GM23338 (cell line): ENCODE results near the gene REEP5. TPM values are rescaled to one million over a fixed set of nuclear protein-coding genes. Genes with fewer than 3 reads are reported as not detected.

ENCODE experiments used
- ATAC-seq: fragments of 200-7000 bp; cut with Tn5 transposase; 3 replicates; pipeline ENCODE4 v1.9.1; 2020
- DNase-seq: peaks from one replicate; pipeline ENCODE4 v3.0.0-alpha.2; 2015; ENCODE audit warnings: low spot score
- H2AFZ ChIP-seq: fragments of 200-600 bp; sonication (generic); 2 replicates; pipeline ENCODE4 v1.8.0; 2016; ENCODE audit warnings: antibody characterized with exemption, mild to moderate bottlenecking, moderate library complexity
- H3F3A ChIP-seq: fragments of 200-600 bp; sonication (generic); replicated peaks from 2 replicates; pipeline ENCODE4 v1.8.0; 2017; ENCODE audit warnings: antibody characterized with exemption, mixed run types, low read depth
- H3K27ac ChIP-seq: fragments of 200-600 bp; sonication (generic); 2 replicates; pipeline ENCODE4 v1.6.1; 2016; ENCODE audit warnings: low read depth
- H3K27me3 ChIP-seq: fragments of 200-600 bp; sonication (generic); 2 replicates; pipeline ENCODE4 v1.8.0; 2016; ENCODE audit warnings: mild to moderate bottlenecking, mixed run types, moderate library complexity; ENCODE audit not compliant: insufficient read depth
- H3K36me3 ChIP-seq: fragments of 200-600 bp; sonication (generic); 2 replicates; pipeline ENCODE4 v1.8.0; 2016; ENCODE audit warnings: mild to moderate bottlenecking; ENCODE audit not compliant: insufficient read depth
- H3K4me1 ChIP-seq: fragments of 200-600 bp; sonication (generic); 2 replicates; pipeline ENCODE4 v1.8.0; 2016; ENCODE audit warnings: mild to moderate bottlenecking, moderate library complexity; ENCODE audit not compliant: insufficient read depth
- H3K4me2 ChIP-seq: fragments of 200-600 bp; sonication (generic); 2 replicates; pipeline ENCODE4 v1.7.1; 2017; ENCODE audit warnings: mixed run types
- H3K4me3 ChIP-seq: fragments of 200-600 bp; sonication (generic); 2 replicates; pipeline ENCODE4 v1.6.1; 2016; ENCODE audit warnings: mixed run types
- H3K79me2 ChIP-seq: fragments of 200-600 bp; sonication (generic); replicated peaks from 2 replicates; pipeline ENCODE4 v1.8.0; 2017; ENCODE audit warnings: mild to moderate bottlenecking; ENCODE audit not compliant: insufficient read depth
- H3K9me2 ChIP-seq: fragments of 200-600 bp; sonication (generic); 2 replicates; pipeline ENCODE4 v1.8.0; 2017; ENCODE audit not compliant: insufficient read depth
- H4K20me1 ChIP-seq: fragments of 200-600 bp; sonication (generic); replicated peaks from 2 replicates; pipeline ENCODE4 v1.8.0; 2017; ENCODE audit warnings: mild to moderate bottlenecking; ENCODE audit not compliant: insufficient read depth
- H3K27ac Mint-ChIP-seq: 2 replicates; pipeline ENCODE4 v1.8.0; 2020; ENCODE audit warnings: inconsistent platforms, mild to moderate bottlenecking, moderate library complexity, mixed read lengths
- H3K27me3 Mint-ChIP-seq: 3 replicates; pipeline ENCODE4 v1.8.0; 2022; ENCODE audit warnings: low read depth, mild to moderate bottlenecking, moderate library complexity, mixed read lengths, inconsistent platforms; ENCODE audit not compliant: insufficient read depth, poor library complexity
- H3K36me3 Mint-ChIP-seq: 3 replicates; pipeline ENCODE4 v1.8.0; 2021; ENCODE audit warnings: low read depth, mild to moderate bottlenecking, inconsistent platforms, moderate library complexity, mixed read lengths
- H3K4me1 Mint-ChIP-seq: 3 replicates; pipeline ENCODE4 v1.8.0; 2020; ENCODE audit warnings: mild to moderate bottlenecking, inconsistent platforms, mixed read lengths
- H3K4me3 Mint-ChIP-seq: 3 replicates; pipeline ENCODE4 v1.8.0; 2021; ENCODE audit warnings: moderate library complexity, mild to moderate bottlenecking, inconsistent platforms, mixed read lengths
- H3K9me3 Mint-ChIP-seq: 3 replicates; pipeline ENCODE4 v1.8.0; 2020; ENCODE audit warnings: moderate library complexity, mild to moderate bottlenecking, inconsistent platforms, mixed read lengths
- CREB1 ChIP-seq: fragments of 250-450 bp; sonication (Bioruptor Pico); IDR thresholded peaks from 2 replicates; pipeline ENCODE4 v1.5.0; 2020; ENCODE audit warnings: low read depth, mild to moderate bottlenecking, moderate library complexity
- EZH2 ChIP-seq: fragments of 200-600 bp; sonication (generic); IDR thresholded peaks from one replicate; pipeline ENCODE4 v1.8.0; 2017; ENCODE audit warnings: antibody characterized with exemption, mild to moderate bottlenecking, low read depth; ENCODE audit not compliant: unreplicated experiment
- JUNB ChIP-seq: IDR thresholded peaks from one replicate; pipeline ENCODE4 v1.6.1; 2016; ENCODE audit warnings: antibody characterized with exemption; ENCODE audit not compliant: unreplicated experiment
- NANOG ChIP-seq: IDR thresholded peaks from 2 replicates; pipeline ENCODE4 v1.6.1; 2016; ENCODE audit warnings: antibody characterized with exemption, borderline replicate concordance
- POLR2AphosphoS5 ChIP-seq: IDR thresholded peaks from 2 replicates; pipeline ENCODE4 v1.6.1; 2016; ENCODE audit warnings: antibody characterized with exemption, low read depth
- ZNF331 ChIP-seq: fragments of 250-450 bp; sonication (Bioruptor Pico); IDR thresholded peaks from 2 replicates; pipeline ENCODE4 v1.5.0; 2020; ENCODE audit warnings: low read depth, mild to moderate bottlenecking, moderate library complexity
- polyA plus RNA-seq: library from polyadenylated mRNA; unstranded; fragments of >200 nt; fragmentation: Nextera tagmentation; extraction: Ambion mirVana; gene quantifications from 2 replicates; pipeline ENCODE4 v1.2.1, GENCODE V29; 2016
- total RNA-seq: library from RNA; depleted of rRNA; stranded (reverse); fragments of >200 nt; shearing (Covaris generic); gene quantifications from 2 replicates; pipeline ENCODE4 v1.2.3, GENCODE V29; 2014
- TF ChIP-seq, protein P1 (sequence below): IDR thresholded peaks from 2 replicates; pipeline ENCODE4 v1.6.1; 2016; ENCODE audit warnings: antibody characterized with exemption
- TF ChIP-seq, protein P2 (sequence below), 2 experiments: fragments of 200-600 bp in 1 of 2; sonication (generic) in 1 of 2; conservative IDR thresholded peaks; 2 replicates each; pipeline versions ENCODE4 v1.5.1 to v1.6.1; 2016 to 2017; ENCODE audit warnings: antibody characterized with exemption in 2 of 2, low read depth in 2 of 2, mild to moderate bottlenecking in 2 of 2, moderate library complexity in 1 of 2
- TF ChIP-seq, protein P3 (sequence below): fragments of 250-450 bp; sonication (Bioruptor Pico); IDR thresholded peaks from 2 replicates; pipeline ENCODE4 v1.5.0; 2020; ENCODE audit warnings: mild to moderate bottlenecking, moderate library complexity

Gene REEP5
- total and polyA plus RNA-seq, 2 experiments from 2014 or later, result 32.5 to 111 TPM

DNA sequence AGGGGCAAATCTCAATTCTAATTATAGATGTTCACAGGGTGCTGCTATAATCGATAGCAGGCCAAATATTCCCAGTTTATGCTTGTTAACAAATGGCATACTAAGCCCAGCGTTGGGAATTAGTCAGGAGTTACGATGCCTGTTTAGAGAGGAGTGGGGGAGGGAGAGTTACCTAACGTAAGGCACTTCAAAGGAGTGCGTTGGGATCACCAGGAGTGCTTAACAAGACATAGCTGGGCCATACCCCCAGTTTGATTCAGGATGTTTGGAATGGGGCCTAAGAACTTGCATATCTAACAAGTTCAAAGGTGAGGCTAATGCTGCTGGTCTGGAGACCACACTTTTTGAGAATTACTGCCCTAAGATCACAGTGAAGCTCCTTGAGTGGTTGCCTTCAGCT, 75.5 kb downstream of the REEP5 start:
- Histone ChIP-seq H3K27me3 (no peaks in the 10 kb centered on the region), H2AFZ (no peak overlapping the region), H3K9me2 (no peaks in the 10 kb centered on the region), H3K36me3 (no peaks in the 10 kb centered on the region), H3K79me2 (no peaks in the 10 kb centered on the region), H4K20me1 (no peaks in the 10 kb centered on the region), H3K4me3 (no peak overlapping the region), H3K4me1 (peaks cover 18% of the 10 kb centered on the region), H3K4me2 (peak overlapping the region; percentile 18; the same call in 1 of the 2 replicates), H3K27ac (no peak overlapping the region), H3F3A (no peaks in the 10 kb centered on the region)
- DNase-seq (peak; percentile 73), ATAC-seq (peak; percentile 64)
- H3K27ac Mint-ChIP-seq, result no peak overlapping the region
- TF ChIP-seq CREB1 (CRISPR knock-in tag) (no peak), JUNB (no peak), NANOG (no peak), POLR2AphosphoS5 (0 out of 2 replicates have a peak, but pooled peaks have one; percentile 19), ZNF331 (no peak), EZH2 (no peak)
- TF ChIP-seq, protein P1, sequence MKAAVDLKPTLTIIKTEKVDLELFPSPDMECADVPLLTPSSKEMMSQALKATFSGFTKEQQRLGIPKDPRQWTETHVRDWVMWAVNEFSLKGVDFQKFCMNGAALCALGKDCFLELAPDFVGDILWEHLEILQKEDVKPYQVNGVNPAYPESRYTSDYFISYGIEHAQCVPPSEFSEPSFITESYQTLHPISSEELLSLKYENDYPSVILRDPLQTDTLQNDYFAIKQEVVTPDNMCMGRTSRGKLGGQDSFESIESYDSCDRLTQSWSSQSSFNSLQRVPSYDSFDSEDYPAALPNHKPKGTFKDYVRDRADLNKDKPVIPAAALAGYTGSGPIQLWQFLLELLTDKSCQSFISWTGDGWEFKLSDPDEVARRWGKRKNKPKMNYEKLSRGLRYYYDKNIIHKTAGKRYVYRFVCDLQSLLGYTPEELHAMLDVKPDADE, result no peak
- TF ChIP-seq, protein P2, sequence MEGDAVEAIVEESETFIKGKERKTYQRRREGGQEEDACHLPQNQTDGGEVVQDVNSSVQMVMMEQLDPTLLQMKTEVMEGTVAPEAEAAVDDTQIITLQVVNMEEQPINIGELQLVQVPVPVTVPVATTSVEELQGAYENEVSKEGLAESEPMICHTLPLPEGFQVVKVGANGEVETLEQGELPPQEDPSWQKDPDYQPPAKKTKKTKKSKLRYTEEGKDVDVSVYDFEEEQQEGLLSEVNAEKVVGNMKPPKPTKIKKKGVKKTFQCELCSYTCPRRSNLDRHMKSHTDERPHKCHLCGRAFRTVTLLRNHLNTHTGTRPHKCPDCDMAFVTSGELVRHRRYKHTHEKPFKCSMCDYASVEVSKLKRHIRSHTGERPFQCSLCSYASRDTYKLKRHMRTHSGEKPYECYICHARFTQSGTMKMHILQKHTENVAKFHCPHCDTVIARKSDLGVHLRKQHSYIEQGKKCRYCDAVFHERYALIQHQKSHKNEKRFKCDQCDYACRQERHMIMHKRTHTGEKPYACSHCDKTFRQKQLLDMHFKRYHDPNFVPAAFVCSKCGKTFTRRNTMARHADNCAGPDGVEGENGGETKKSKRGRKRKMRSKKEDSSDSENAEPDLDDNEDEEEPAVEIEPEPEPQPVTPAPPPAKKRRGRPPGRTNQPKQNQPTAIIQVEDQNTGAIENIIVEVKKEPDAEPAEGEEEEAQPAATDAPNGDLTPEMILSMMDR (conservative IDR thresholded peaks at IDR 0.05; ENCODE audit: low read depth in 2 of 2), result no peak
- H3K36me3 Mint-ChIP-seq, result peaks cover 16% of the 10 kb centered on the region; the same call in 2 of the 3 replicates
- H3K4me3 Mint-ChIP-seq, result no peak overlapping the region
- peaks cover 14% of the 10 kb centered on the region; the same call in 2 of the 3 replicates for H3K9me3 Mint-ChIP-seq
- no peaks in the 10 kb centered on the region for H3K27me3 Mint-ChIP-seq
- H3K4me1 Mint-ChIP-seq, result peaks cover 19% of the 10 kb centered on the region

DNA sequence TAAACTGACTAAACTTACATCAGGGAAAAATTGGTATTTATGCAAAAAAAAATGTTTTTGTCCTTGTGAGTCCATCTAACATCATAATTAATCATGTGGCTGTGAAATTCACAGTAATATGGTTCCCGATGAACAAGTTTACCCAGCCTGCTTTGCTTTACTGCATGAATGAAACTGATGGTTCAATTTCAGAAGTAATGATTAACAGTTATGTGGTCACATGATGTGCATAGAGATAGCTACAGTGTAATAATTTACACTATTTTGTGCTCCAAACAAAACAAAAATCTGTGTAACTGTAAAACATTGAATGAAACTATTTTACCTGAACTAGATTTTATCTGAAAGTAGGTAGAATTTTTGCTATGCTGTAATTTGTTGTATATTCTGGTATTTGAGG, 77.5 kb downstream of the REEP5 start:
- H3K9me2 ChIP-seq, result no peaks in the 10 kb centered on the region
- H3K79me2 ChIP-seq, result no peaks in the 10 kb centered on the region
- ATAC-seq (no peak), DNase-seq (no peak)
- Mint-ChIP-seq H3K9me3 (peaks cover 26% of the 10 kb centered on the region; the same call in 2 of the 3 replicates), H3K27ac (no peak overlapping the region), H3K4me3 (no peak overlapping the region), H3K4me1 (peaks cover 19% of the 10 kb centered on the region), H3K36me3 (peaks cover 37% of the 10 kb centered on the region), H3K27me3 (no peaks in the 10 kb centered on the region)
- H3K4me3 ChIP-seq, result no peak overlapping the region
- H3K36me3 ChIP-seq, result peaks cover 3% of the 10 kb centered on the region; the same call in 1 of the 2 replicates
- peaks cover 18% of the 10 kb centered on the region for H3K4me1 ChIP-seq
- no peak overlapping the region for H2AFZ ChIP-seq
- TF ChIP-seq, protein P3, sequence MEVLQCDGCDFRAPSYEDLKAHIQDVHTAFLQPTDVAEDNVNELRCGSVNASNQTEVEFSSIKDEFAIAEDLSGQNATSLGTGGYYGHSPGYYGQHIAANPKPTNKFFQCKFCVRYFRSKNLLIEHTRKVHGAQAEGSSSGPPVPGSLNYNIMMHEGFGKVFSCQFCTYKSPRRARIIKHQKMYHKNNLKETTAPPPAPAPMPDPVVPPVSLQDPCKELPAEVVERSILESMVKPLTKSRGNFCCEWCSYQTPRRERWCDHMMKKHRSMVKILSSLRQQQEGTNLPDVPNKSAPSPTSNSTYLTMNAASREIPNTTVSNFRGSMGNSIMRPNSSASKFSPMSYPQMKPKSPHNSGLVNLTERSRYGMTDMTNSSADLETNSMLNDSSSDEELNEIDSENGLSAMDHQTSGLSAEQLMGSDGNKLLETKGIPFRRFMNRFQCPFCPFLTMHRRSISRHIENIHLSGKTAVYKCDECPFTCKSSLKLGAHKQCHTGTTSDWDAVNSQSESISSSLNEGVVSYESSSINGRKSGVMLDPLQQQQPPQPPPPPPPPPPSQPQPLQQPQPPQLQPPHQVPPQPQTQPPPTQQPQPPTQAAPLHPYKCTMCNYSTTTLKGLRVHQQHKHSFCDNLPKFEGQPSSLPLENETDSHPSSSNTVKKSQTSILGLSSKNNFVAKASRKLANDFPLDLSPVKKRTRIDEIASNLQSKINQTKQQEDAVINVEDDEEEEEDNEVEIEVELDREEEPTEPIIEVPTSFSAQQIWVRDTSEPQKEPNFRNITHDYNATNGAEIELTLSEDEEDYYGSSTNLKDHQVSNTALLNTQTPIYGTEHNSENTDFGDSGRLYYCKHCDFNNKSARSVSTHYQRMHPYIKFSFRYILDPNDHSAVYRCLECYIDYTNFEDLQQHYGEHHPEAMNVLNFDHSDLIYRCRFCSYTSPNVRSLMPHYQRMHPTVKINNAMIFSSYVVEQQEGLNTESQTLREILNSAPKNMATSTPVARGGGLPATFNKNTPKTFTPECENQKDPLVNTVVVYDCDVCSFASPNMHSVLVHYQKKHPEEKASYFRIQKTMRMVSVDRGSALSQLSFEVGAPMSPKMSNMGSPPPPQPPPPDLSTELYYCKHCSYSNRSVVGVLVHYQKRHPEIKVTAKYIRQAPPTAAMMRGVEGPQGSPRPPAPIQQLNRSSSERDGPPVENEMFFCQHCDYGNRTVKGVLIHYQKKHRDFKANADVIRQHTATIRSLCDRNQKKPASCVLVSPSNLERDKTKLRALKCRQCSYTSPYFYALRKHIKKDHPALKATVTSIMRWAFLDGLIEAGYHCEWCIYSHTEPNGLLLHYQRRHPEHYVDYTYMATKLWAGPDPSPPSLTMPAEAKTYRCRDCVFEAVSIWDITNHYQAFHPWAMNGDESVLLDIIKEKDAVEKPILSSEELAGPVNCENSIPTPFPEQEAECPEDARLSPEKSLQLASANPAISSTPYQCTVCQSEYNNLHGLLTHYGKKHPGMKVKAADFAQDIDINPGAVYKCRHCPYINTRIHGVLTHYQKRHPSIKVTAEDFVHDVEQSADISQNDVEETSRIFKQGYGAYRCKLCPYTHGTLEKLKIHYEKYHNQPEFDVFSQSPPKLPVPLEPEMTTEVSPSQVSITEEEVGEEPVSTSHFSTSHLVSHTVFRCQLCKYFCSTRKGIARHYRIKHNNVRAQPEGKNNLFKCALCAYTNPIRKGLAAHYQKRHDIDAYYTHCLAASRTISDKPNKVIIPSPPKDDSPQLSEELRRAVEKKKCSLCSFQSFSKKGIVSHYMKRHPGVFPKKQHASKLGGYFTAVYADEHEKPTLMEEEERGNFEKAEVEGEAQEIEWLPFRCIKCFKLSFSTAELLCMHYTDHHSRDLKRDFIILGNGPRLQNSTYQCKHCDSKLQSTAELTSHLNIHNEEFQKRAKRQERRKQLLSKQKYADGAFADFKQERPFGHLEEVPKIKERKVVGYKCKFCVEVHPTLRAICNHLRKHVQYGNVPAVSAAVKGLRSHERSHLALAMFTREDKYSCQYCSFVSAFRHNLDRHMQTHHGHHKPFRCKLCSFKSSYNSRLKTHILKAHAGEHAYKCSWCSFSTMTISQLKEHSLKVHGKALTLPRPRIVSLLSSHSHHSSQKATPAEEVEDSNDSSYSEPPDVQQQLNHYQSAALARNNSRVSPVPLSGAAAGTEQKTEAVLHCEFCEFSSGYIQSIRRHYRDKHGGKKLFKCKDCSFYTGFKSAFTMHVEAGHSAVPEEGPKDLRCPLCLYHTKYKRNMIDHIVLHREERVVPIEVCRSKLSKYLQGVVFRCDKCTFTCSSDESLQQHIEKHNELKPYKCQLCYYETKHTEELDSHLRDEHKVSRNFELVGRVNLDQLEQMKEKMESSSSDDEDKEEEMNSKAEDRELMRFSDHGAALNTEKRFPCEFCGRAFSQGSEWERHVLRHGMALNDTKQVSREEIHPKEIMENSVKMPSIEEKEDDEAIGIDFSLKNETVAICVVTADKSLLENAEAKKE (CRISPR knock-in tag), result no peak
- TF ChIP-seq POLR2AphosphoS5 (no peak), JUNB (no peak)
- H4K20me1 ChIP-seq, result no peaks in the 10 kb centered on the region
- no peaks in the 10 kb centered on the region for H3F3A ChIP-seq
- no peaks in the 10 kb centered on the region for H3K27me3 ChIP-seq
- no peak overlapping the region for H3K27ac ChIP-seq
- no peak overlapping the region for H3K4me2 ChIP-seq
